Type B pancreatic cell (in vitro differentiated cells): ENCODE results near the gene IRS1. TPM values are rescaled to one million over a fixed set of nuclear protein-coding genes. Genes with fewer than 3 reads are reported as not detected.

Experiments
- DNase-seq: peaks from one replicate; pipeline ENCODE4 v3.0.0; 2021; ENCODE audit warnings: mixed read lengths; ENCODE audit not compliant: unreplicated experiment; ENCODE audit errors: extremely low spot score
- H3K27ac Mint-ChIP-seq: 2 replicates; pipeline ENCODE4 v1.8.0; 2021; ENCODE audit warnings: mild to moderate bottlenecking, mixed read lengths
- H3K27me3 Mint-ChIP-seq: 2 replicates; pipeline ENCODE4 v1.8.0; 2021; ENCODE audit warnings: mixed read lengths
- H3K36me3 Mint-ChIP-seq: 2 replicates; pipeline ENCODE4 v1.8.0; 2021; ENCODE audit warnings: mixed read lengths
- H3K4me1 Mint-ChIP-seq: one replicate; pipeline ENCODE4 v1.8.0; 2021; ENCODE audit warnings: mixed read lengths; ENCODE audit not compliant: unreplicated experiment
- H3K4me3 Mint-ChIP-seq: 2 replicates; pipeline ENCODE4 v1.8.0; 2021; ENCODE audit warnings: mild to moderate bottlenecking, mixed read lengths
- H3K9me3 Mint-ChIP-seq: 2 replicates; pipeline ENCODE4 v1.8.0; 2021; ENCODE audit warnings: mixed read lengths
- CTCF ChIP-seq: fragments of 200-600 bp; sonication (generic); conservative IDR thresholded peaks from 2 replicates; pipeline ENCODE4 v1.5.0; 2021; ENCODE audit warnings: antibody characterized with exemption, mild to moderate bottlenecking
- total RNA-seq: library from RNA; stranded (reverse); gene quantifications from 2 replicates; pipeline ENCODE4 v1.2.1, GENCODE V29; 2021; ENCODE audit warnings: low replicate concordance

Gene IRS1
- total RNA-seq, 1 donor from 2014 or later = 25.9 TPM

DNA sequence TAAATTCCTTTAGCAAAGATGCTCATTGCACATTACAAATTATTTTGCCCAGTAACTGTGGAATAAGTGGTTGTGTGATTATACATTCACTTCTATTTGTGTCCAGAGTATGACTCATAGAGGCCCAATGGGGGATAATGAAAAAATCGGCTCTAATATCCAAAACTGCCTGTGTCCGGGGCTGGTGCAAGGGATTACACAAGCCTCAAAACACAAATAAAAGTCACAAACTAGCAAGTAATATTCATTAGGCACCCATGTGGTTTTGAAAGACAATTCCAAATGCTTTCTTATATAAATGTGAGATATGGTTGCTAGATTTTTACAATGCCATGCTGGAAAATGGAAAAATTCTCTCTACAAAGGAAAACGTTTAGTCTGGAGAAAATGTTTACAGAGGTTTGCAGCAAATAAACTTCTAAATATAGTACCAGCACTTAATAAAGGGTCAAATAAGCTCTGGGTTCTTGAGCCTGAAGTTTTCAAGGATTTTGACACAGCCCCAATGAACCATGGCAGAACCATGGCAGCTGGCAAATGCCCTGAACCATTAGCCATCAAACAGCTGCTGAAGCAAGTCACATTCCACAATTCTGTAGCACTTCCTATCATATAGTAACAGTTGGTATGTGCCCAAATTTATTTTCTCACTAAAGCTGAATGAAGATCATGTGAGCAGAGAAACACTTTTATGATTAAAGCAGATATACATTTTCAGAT is 40.5 kb downstream of the IRS1 start:
- Mint-ChIP-seq H3K27ac (no peak overlapping the region), H3K4me3 (no peak overlapping the region), H3K27me3 (no peaks in the 10 kb centered on the region), H3K9me3 (peaks cover 10% of the 10 kb centered on the region), H3K36me3 (peaks cover 14% of the 10 kb centered on the region), H3K4me1 (peaks cover 21% of the 10 kb centered on the region)
- no peak for DNase-seq
- TF ChIP-seq CTCF = no peak

DNA sequence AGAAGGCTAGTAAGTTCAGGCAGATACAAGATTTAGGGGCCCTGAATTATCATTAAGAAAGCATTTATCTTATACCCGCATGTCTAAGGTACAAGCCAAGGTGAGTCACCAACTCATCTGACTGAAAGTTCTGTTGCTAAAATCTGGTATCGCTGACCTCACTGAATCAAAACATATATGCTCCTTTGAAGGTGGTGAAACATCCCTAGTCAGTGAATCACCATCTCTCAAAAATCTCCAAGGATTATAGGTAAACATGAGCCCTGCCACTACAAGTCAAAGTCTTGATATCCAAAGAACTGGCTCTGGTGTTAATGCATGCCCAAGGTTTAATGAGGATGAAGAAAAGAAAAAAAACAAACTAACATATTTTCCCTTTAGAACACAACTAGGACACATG is 43.5 kb downstream of the IRS1 start:
- no peak for TF ChIP-seq CTCF
- no peak overlapping the region for H3K4me3 Mint-ChIP-seq
- no peak for DNase-seq
- H3K9me3 Mint-ChIP-seq = no peaks in the 10 kb centered on the region
- no peak overlapping the region for H3K27ac Mint-ChIP-seq
- peaks cover 4% of the 10 kb centered on the region for H3K36me3 Mint-ChIP-seq
- H3K4me1 Mint-ChIP-seq = peaks cover 21% of the 10 kb centered on the region
- H3K27me3 Mint-ChIP-seq = no peaks in the 10 kb centered on the region

DNA sequence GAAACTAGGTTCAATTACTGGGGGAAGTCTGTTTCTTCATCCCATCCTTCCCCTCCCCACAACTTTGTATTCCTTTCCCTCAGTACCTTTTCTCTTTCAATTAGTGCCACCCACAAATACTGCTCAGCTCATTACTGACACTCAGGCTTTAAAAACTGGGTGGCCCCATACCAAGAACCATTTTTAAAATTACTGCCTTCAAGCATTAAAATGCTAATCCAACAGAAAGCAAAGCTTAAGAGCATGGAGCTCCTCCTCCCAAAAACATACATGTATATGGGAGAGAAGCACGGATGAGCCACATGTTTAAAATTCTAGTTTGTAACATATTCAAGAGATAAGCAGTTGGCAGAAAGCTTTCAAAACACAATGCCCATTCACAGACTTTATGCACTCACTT is 44.0 kb downstream of the IRS1 start:
- Mint-ChIP-seq H3K27ac (no peak overlapping the region), H3K4me1 (peaks cover 21% of the 10 kb centered on the region), H3K27me3 (no peaks in the 10 kb centered on the region), H3K36me3 (peaks cover 8% of the 10 kb centered on the region), H3K4me3 (no peak overlapping the region), H3K9me3 (no peaks in the 10 kb centered on the region)
- no peak for DNase-seq
- no peak for TF ChIP-seq CTCF

GRCh38 chr2:226754821-226755604 is 44.6 kb downstream of the IRS1 start:
- Mint-ChIP-seq H3K4me3 (no peak overlapping the region), H3K27me3 (no peaks in the 10 kb centered on the region), H3K4me1 (peaks cover 21% of the 10 kb centered on the region), H3K27ac (no peak overlapping the region), H3K9me3 (no peaks in the 10 kb centered on the region), H3K36me3 (peaks cover 13% of the 10 kb centered on the region)
- TF ChIP-seq CTCF = no peak
- no peak for DNase-seq

- Mint-ChIP-seq H3K9me3 (peaks cover 5% of the 10 kb centered on the region), H3K27me3 (no peaks in the 10 kb centered on the region), H3K36me3 (peaks cover 20% of the 10 kb centered on the region), H3K4me1 (peaks cover 31% of the 10 kb centered on the region), H3K4me3 (no peak overlapping the region), H3K27ac (no peak overlapping the region)
- DNase-seq = no peak
- no peak for TF ChIP-seq CTCF
Measured at GRCh38 chr2:226752887-226753286, 46.7 kb downstream of the IRS1 start.
